ENCODE measurements around the gene ZNG1A.
"Not testable (repeated sequence)": the region's sequence is repeated elsewhere in the genome, so short reads cannot be mapped to it uniquely, and the experiment has no call there.

DNA sequence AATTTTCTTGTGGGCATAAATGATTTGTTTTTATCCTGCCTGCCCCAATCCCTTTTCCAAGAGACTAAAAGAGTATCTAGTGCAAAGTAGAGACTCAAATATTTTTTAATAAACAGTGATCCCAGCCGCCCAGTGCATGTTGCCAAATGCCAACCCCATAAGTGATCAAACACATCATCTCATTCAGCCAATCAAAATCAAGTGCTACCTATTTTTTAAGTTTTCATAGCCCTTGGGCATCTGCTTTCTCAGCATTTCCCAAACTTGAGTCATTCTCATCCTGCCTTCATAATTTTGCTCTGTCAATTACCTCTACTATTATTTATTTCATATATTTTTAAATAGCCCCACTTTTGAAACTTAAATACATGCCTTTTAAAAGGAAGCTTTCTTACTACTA lies 88.0 kb downstream of the ZNG1A start:
- TF ChIP-seq, protein P1, sequence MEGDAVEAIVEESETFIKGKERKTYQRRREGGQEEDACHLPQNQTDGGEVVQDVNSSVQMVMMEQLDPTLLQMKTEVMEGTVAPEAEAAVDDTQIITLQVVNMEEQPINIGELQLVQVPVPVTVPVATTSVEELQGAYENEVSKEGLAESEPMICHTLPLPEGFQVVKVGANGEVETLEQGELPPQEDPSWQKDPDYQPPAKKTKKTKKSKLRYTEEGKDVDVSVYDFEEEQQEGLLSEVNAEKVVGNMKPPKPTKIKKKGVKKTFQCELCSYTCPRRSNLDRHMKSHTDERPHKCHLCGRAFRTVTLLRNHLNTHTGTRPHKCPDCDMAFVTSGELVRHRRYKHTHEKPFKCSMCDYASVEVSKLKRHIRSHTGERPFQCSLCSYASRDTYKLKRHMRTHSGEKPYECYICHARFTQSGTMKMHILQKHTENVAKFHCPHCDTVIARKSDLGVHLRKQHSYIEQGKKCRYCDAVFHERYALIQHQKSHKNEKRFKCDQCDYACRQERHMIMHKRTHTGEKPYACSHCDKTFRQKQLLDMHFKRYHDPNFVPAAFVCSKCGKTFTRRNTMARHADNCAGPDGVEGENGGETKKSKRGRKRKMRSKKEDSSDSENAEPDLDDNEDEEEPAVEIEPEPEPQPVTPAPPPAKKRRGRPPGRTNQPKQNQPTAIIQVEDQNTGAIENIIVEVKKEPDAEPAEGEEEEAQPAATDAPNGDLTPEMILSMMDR (IDR thresholded peaks at IDR 0.05; ENCODE audit: low read length), result not testable (repeated sequence)
- TF ChIP-seq EZH2 (IDR thresholded peaks at IDR 0.05; ENCODE audit: borderline replicate concordance, low read length), result not testable (repeated sequence)

Measured in OCI-LY1 (cell line).